SK-N-SH (cell line): ENCODE data around the gene KPTN. TPM values are rescaled to one million over a fixed set of nuclear protein-coding genes. Genes with fewer than 3 reads are reported as not detected.

Experiments
- CTCF ChIA-PET: fragments of 300-600, 350-600 bp; formaldehyde crosslinking; extraction: SDS; loops from one replicate; lab custom pipeline; 2021; lab: Yijun Ruan, JAX
- POLR2A ChIA-PET: fragments of 350-600 bp; sonication (Branson Sonifier 250); formaldehyde crosslinking; extraction: SDS; loops from one replicate; lab custom pipeline; 2020; ENCODE audit warnings: antibody characterized with exemption, inconsistent platforms; lab: Yijun Ruan, JAX
- DNase-seq: peaks from one replicate; pipeline ENCODE4 v3.0.0; 2012
- H2AFZ ChIP-seq: fragments of 200-600 bp; sonication (generic); 2 replicates; pipeline ENCODE4 v1.8.1; 2016; ENCODE audit warnings: antibody characterized with exemption, mild to moderate bottlenecking, low read depth
- H3F3A ChIP-seq: fragments of 200-600 bp; sonication (generic); replicated peaks from 2 replicates; pipeline ENCODE3; 2016; ENCODE audit warnings: antibody characterized with exemption, mild to moderate bottlenecking; ENCODE audit not compliant: insufficient read depth
- H3K27ac ChIP-seq, 2 experiments: fragments of 200-500 bp in 1 of 2; fragments of 200-600 bp in 1 of 2; sonication (Bioruptor generic) in 1 of 2; sonication (generic), shearing (Covaris generic) in 1 of 2; 2 replicates each; pipeline versions ENCODE4 v1.5.1 to v1.6.1; 2014 to 2016; ENCODE audit warnings: low read depth in 2 of 2, inconsistent platforms in 1 of 2, low read length in 1 of 2, mild to moderate bottlenecking in 1 of 2, mixed read lengths in 1 of 2
- H3K27me3 ChIP-seq: fragments of 200-600 bp; sonication (generic), shearing (Covaris generic); 2 replicates; pipeline ENCODE4 v1.6.1; 2016; ENCODE audit warnings: mixed run types; ENCODE audit not compliant: insufficient read depth
- H3K36me3 ChIP-seq, 2 experiments: fragments of 200-500 bp in 1 of 2; fragments of 200-600 bp in 1 of 2; sonication (Bioruptor generic) in 1 of 2; sonication (generic) in 1 of 2; replicated peaks in 1 of 2; 2 replicates each; pipeline versions ENCODE3 to v1.5.1; 2014 to 2016; ENCODE audit warnings: low read length in 1 of 2, mild to moderate bottlenecking in 1 of 2; ENCODE audit not compliant: insufficient read depth in 2 of 2, control insufficient read depth in 1 of 2
- H3K4me1 ChIP-seq, 2 experiments: fragments of 200-500 bp in 1 of 2; fragments of 200-600 bp in 1 of 2; sonication (Bioruptor generic) in 1 of 2; sonication (generic), shearing (Covaris generic) in 1 of 2; 2 replicates each; pipeline versions ENCODE4 v1.5.1 to v1.6.1; 2014 to 2016; ENCODE audit warnings: low read depth in 1 of 2, low read length in 1 of 2, mixed run types in 1 of 2; ENCODE audit not compliant: insufficient read depth in 2 of 2, control insufficient read depth in 1 of 2
- H3K4me2 ChIP-seq: fragments of 200-600 bp; sonication (generic), shearing (Covaris generic); 2 replicates; pipeline ENCODE4 v1.6.1; 2017; ENCODE audit warnings: mixed run types
- H3K4me3 ChIP-seq, 2 experiments: fragments of 200-500 bp in 1 of 2; fragments of 200-600 bp in 1 of 2; sonication (Bioruptor generic) in 1 of 2; sonication (generic), shearing (Covaris generic) in 1 of 2; 2 replicates each; pipeline versions ENCODE4 v1.5.1 to v1.8.1; 2014 to 2016; ENCODE audit warnings: low read depth in 2 of 2, inconsistent platforms in 1 of 2, low read length in 1 of 2, mild to moderate bottlenecking in 1 of 2, mixed read lengths in 1 of 2, moderate library complexity in 1 of 2
- H3K79me2 ChIP-seq: fragments of 200-600 bp; sonication (generic); 2 replicates; pipeline ENCODE4 v1.8.1; 2017; ENCODE audit warnings: mild to moderate bottlenecking; ENCODE audit not compliant: insufficient read depth
- H3K9ac ChIP-seq: fragments of 200-600 bp; sonication (generic); 2 replicates; pipeline ENCODE4 v1.6.1; 2017; ENCODE audit warnings: mixed run types
- H3K9me2 ChIP-seq: fragments of 200-600 bp; sonication (generic); 2 replicates; pipeline ENCODE4 v1.6.1; 2017; ENCODE audit warnings: mixed run types
- H3K9me3 ChIP-seq: fragments of 200-600 bp; sonication (generic); 2 replicates; pipeline ENCODE4 v1.6.1; 2017; ENCODE audit warnings: mixed run types, mild to moderate bottlenecking, moderate library complexity
- H4K20me1 ChIP-seq: fragments of 200-600 bp; sonication (generic); 2 replicates; pipeline ENCODE4 v1.6.1; 2017; ENCODE audit warnings: mild to moderate bottlenecking, mixed run types; ENCODE audit not compliant: insufficient read depth
- EP300 ChIP-seq, 2 experiments: IDR thresholded peaks; 2 replicates each; pipeline versions ENCODE4 v1.4.0 to v1.6.1; 2012; ENCODE audit warnings: borderline replicate concordance in 1 of 2, low read depth in 1 of 2, low read length in 1 of 2
- FOSL2 ChIP-seq: IDR thresholded peaks from 2 replicates; pipeline ENCODE4 v1.4.0; 2012; ENCODE audit warnings: low read depth, mild to moderate bottlenecking, moderate library complexity, borderline replicate concordance
- FOXJ3 ChIP-seq: sonication (generic); formaldehyde crosslinking; IDR thresholded peaks from 2 replicates; pipeline ENCODE4 v1.5.1; 2020; ENCODE audit warnings: mild to moderate bottlenecking, missing genetic modification reagents
- GABPA ChIP-seq: IDR thresholded peaks from 2 replicates; pipeline ENCODE4 v1.4.0; 2012; ENCODE audit warnings: low read depth, mild to moderate bottlenecking
- GATA2 ChIP-seq: sonication (generic); formaldehyde crosslinking; IDR thresholded peaks from 2 replicates; pipeline ENCODE4 v1.5.0; 2020; ENCODE audit warnings: mild to moderate bottlenecking, missing genetic modification reagents
- POLR2AphosphoS5 ChIP-seq: IDR thresholded peaks from 2 replicates; pipeline ENCODE4 v1.6.1; 2012; ENCODE audit warnings: low read depth, low read length
- RAD21 ChIP-seq: IDR thresholded peaks from 2 replicates; pipeline ENCODE4 v1.6.1; 2012; ENCODE audit warnings: mild to moderate bottlenecking, low read length
- SMC3 ChIP-seq: IDR thresholded peaks from 2 replicates; pipeline ENCODE4 v1.6.1; 2012; ENCODE audit warnings: low read depth, low read length, improper control_type of control experiment
- TAF1 ChIP-seq: IDR thresholded peaks from 2 replicates; pipeline ENCODE4 v1.6.1; 2012; ENCODE audit warnings: low read depth, mild to moderate bottlenecking, low read length, moderate library complexity, borderline replicate concordance
- TCF12 ChIP-seq: IDR thresholded peaks from 2 replicates; pipeline ENCODE4 v1.4.0; 2012
- TEAD4 ChIP-seq: IDR thresholded peaks from 2 replicates; pipeline ENCODE4 v1.4.0; 2012; ENCODE audit warnings: mild to moderate bottlenecking, borderline replicate concordance; ENCODE audit not compliant: insufficient read depth
- USF2 ChIP-seq: fragments of 150-350 bp; IDR thresholded peaks from 2 replicates; pipeline ENCODE4 v1.6.1; 2017; ENCODE audit warnings: antibody characterized with exemption, low read length, low read depth, borderline replicate concordance
- ZBTB33 ChIP-seq: IDR thresholded peaks from 2 replicates; pipeline ENCODE4 v1.4.0; 2012; ENCODE audit warnings: low read depth, borderline replicate concordance
- WGBS: methylation state at CpG from one replicate; pipeline ENCODE4 v1.1.6; 2017; ENCODE audit warnings: low lambda C conversion rate; 5-methylcytosine and 5-hydroxymethylcytosine counted together
- polyA plus RNA-seq, 3 experiments: library from polyadenylated mRNA; depleted of rRNA; stranded (reverse); fragments of >200 nt; gene quantifications; 2 replicates each; pipeline ENCODE4 v1.2.3, GENCODE V29; 2012
- TF ChIP-seq, protein P1 (sequence below): IDR thresholded peaks from 2 replicates; pipeline ENCODE4; 2012
- TF ChIP-seq, protein P2 (sequence below): IDR thresholded peaks from 2 replicates; pipeline ENCODE4 v1.4.0; 2012; ENCODE audit warnings: low read depth
- TF ChIP-seq, protein P3 (sequence below): fragments of 200-600 bp; sonication (generic); IDR thresholded peaks from 2 replicates; pipeline ENCODE4 v1.6.1; 2017; ENCODE audit warnings: antibody characterized with exemption, mild to moderate bottlenecking, moderate library complexity

Gene KPTN
- polyA plus RNA-seq, 1 of the 3 experiments (the other 2 are of a cell fraction), result 15.8 TPM

GRCh38 chr19:47427241-47428176 lies 56.5 kb downstream of the KPTN start:
- no peaks in the 10 kb centered on the region for H3K27me3 ChIP-seq
- H3K9me3 ChIP-seq, result no peaks in the 10 kb centered on the region
- no peaks in the 10 kb centered on the region for H3K36me3 ChIP-seq
- TF ChIP-seq EP300 (IDR thresholded peaks at IDR 0.05; ENCODE audit: borderline replicate concordance in 1 of 2, low read depth in 1 of 2, low read length in 1 of 2) (no peak), TAF1 (no peak), SMC3 (peak; percentile 87), RAD21 (peak; percentile 88), FOSL2 (no peak), ZBTB33 (no peak), TCF12 (no peak), FOXJ3 (CRISPR knock-in tag) (no peak), GATA2 (no peak), USF2 (no peak), GABPA (no peak), POLR2AphosphoS5 (no peak), TEAD4 (no peak)
- TF ChIP-seq, protein P1, sequence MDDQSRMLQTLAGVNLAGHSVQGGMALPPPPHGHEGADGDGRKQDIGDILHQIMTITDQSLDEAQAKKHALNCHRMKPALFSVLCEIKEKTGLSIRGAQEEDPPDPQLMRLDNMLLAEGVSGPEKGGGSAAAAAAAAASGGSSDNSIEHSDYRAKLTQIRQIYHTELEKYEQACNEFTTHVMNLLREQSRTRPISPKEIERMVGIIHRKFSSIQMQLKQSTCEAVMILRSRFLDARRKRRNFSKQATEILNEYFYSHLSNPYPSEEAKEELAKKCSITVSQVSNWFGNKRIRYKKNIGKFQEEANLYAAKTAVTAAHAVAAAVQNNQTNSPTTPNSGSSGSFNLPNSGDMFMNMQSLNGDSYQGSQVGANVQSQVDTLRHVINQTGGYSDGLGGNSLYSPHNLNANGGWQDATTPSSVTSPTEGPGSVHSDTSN, result no peak
- TF ChIP-seq, protein P2, sequence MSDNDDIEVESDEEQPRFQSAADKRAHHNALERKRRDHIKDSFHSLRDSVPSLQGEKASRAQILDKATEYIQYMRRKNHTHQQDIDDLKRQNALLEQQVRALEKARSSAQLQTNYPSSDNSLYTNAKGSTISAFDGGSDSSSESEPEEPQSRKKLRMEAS, result no peak
- TF ChIP-seq, protein P3, sequence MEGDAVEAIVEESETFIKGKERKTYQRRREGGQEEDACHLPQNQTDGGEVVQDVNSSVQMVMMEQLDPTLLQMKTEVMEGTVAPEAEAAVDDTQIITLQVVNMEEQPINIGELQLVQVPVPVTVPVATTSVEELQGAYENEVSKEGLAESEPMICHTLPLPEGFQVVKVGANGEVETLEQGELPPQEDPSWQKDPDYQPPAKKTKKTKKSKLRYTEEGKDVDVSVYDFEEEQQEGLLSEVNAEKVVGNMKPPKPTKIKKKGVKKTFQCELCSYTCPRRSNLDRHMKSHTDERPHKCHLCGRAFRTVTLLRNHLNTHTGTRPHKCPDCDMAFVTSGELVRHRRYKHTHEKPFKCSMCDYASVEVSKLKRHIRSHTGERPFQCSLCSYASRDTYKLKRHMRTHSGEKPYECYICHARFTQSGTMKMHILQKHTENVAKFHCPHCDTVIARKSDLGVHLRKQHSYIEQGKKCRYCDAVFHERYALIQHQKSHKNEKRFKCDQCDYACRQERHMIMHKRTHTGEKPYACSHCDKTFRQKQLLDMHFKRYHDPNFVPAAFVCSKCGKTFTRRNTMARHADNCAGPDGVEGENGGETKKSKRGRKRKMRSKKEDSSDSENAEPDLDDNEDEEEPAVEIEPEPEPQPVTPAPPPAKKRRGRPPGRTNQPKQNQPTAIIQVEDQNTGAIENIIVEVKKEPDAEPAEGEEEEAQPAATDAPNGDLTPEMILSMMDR, result peak; percentile 82
- TF ChIP-seq, all 33 proteins: peak for 3
- H3K4me2 ChIP-seq, result peak overlapping the region; percentile 87
- peak overlapping the region; percentile 35; the same call in 1 of the 2 replicates for H3K9ac ChIP-seq
- DNase-seq, result peak; percentile 86
- WGBS, result 7% methylated on average over 17 of the region's 17 CpGs
- peaks cover 4 to 12% of the 10 kb centered on the region in 2 experiments; a peak in 2 of 4 replicates for H3K4me1 ChIP-seq
- ChIA-PET POLR2A (interaction anchor here (0.6 to 1.0 kb wide), 4 partner anchors 9 to 662 kb away, joined by 3 to 5 read pairs (median 3); partner anchors contain the start of genes DHX34 and MEIS3), CTCF (interaction anchor here (0.7 to 3.5 kb wide), 23 partner anchors 9 to 316 kb away, joined by 3 to 30 read pairs (median 4); partner anchors contain the start of gene DHX34)
- peak overlapping the region; percentile 37 to 62 for H3K4me3 ChIP-seq
- no peaks in the 10 kb centered on the region for H3K9me2 ChIP-seq
- no peaks in the 10 kb centered on the region for H4K20me1 ChIP-seq
- peak overlapping the region; percentile 74 to 78 for H3K27ac ChIP-seq
- no peaks in the 10 kb centered on the region for H3K79me2 ChIP-seq
- H2AFZ ChIP-seq, result peak overlapping the region; percentile 77
- H3F3A ChIP-seq, result peaks cover 14% of the 10 kb centered on the region

Other genes with a start within 250 kb of the KPTN start
- gene CCDC9, start 227.7 kb downstream of the KPTN start, polyA plus RNA-seq (2012; rRNA removed), result 9.8 and 12.4 TPM in 2 replicates
- 3.8 and 5.5 TPM in 2 replicates for gene INAFM1, start 209.3 kb downstream of the KPTN start, polyA plus RNA-seq (2012; rRNA removed)
- 1.2 and 1.3 TPM in 2 replicates for gene C5AR1, start 174.4 kb downstream of the KPTN start, polyA plus RNA-seq (2012; rRNA removed)
- gene C5AR2, start 152.0 kb downstream of the KPTN start, polyA plus RNA-seq (2012; rRNA removed), result 0.02 TPM in 1 of 2 replicates, not detected in the other
- gene DHX34, start 134.9 kb downstream of the KPTN start, polyA plus RNA-seq (2012; rRNA removed), result 14.8 and 16.4 TPM in 2 replicates
- gene MEIS3, start 64.7 kb downstream of the KPTN start, polyA plus RNA-seq (2012; rRNA removed), result 61.0 and 69.8 TPM in 2 replicates
- gene SLC8A2, start 12.3 kb downstream of the KPTN start, polyA plus RNA-seq (2012; rRNA removed), result 0.29 and 0.58 TPM in 2 replicates
- gene NAPA, start 30.8 kb upstream of the KPTN start, polyA plus RNA-seq (2012; rRNA removed), result 80.0 and 84.1 TPM in 2 replicates
- gene ZNF541, start 88.9 kb upstream of the KPTN start, polyA plus RNA-seq (2012; rRNA removed), result 0.08 TPM in 2 replicates
- 0.75 and 1.4 TPM in 2 replicates for gene BICRA, start 124.9 kb upstream of the KPTN start, polyA plus RNA-seq (2012; rRNA removed)
- 26.3 and 55.5 TPM in 2 replicates for gene EHD2, start 229.2 kb upstream of the KPTN start, polyA plus RNA-seq (2012; rRNA removed)